Measurements from ENCODE around the gene OR10A5.

- TF ChIP-seq CTCF (IDR thresholded peaks at IDR 0.05) (no peak), POLR2A (IDR thresholded peaks at IDR 0.05) (no peak), POLR2AphosphoS5 (IDR thresholded peaks at IDR 0.05) (no peak)
Observed at GRCh38 chr11:6888830-6889229, 43.3 kb downstream of the OR10A5 start.
